ENCODE measurements around the gene FAM156A.
"Not testable (repeated sequence)": the region's sequence is repeated elsewhere in the genome, so short reads cannot be mapped to it uniquely, and the experiment has no call there.

Gene FAM156A

GRCh38 chrX:52958113-52958959 lies at the start of gene FAM156A:
Gene FAM156A (minus strand): TSS chrX:52958518. CDS start chrX:52948588, 9,930 bp downstream.
- DNase-seq (ENCODE audit: low read depth), result not testable (repeated sequence)

GRCh38 chrX:53005327-53005726 lies 47.0 kb upstream of the FAM156A start:
- DNase-seq (ENCODE audit: low read depth), result no peak

GRCh38 chrX:53004811-53005210 lies 46.5 kb upstream of the FAM156A start:
- DNase-seq (ENCODE audit: low read depth), result no peak

- DNase-seq (ENCODE audit: low read depth), result no peak
These were observed 45.7 kb upstream of the FAM156A start for GRCh38 chrX:53004038-53004437.

- no peak for DNase-seq (ENCODE audit: low read depth)
These were observed 44.8 kb upstream of the FAM156A start for GRCh38 chrX:53003111-53003510.

GRCh38 chrX:53001958-53002357 lies 43.6 kb upstream of the FAM156A start:
- no peak for DNase-seq (ENCODE audit: low read depth)

- no peak for DNase-seq (ENCODE audit: low read depth)
These were observed 42.3 kb upstream of the FAM156A start for GRCh38 chrX:53000447-53001135.

- DNase-seq (ENCODE audit: low read depth), result no peak
These were observed 37.6 kb upstream of the FAM156A start for GRCh38 chrX:52995987-52996331.

- peak; percentile 96 for DNase-seq (ENCODE audit: low read depth)
These were observed 37.0 kb upstream of the FAM156A start for GRCh38 chrX:52995135-52995986.

- peak; percentile 22 for DNase-seq (ENCODE audit: low read depth)
These were observed 32.5 kb upstream of the FAM156A start for GRCh38 chrX:52990848-52991247.

GRCh38 chrX:52990011-52990631 lies 31.8 kb upstream of the FAM156A start:
- DNase-seq (ENCODE audit: low read depth), result peak; percentile 66

- peak; percentile 50 for DNase-seq (ENCODE audit: low read depth)
These were observed 30.9 kb upstream of the FAM156A start for GRCh38 chrX:52988985-52989917.

- no peak for DNase-seq (ENCODE audit: low read depth)
These were observed 25.1 kb upstream of the FAM156A start for GRCh38 chrX:52983321-52984000.

GRCh38 chrX:52979993-52980392 lies 21.7 kb upstream of the FAM156A start:
- peak; percentile 2 for DNase-seq (ENCODE audit: low read depth)

- DNase-seq (ENCODE audit: low read depth), result no peak
These were observed 21.2 kb upstream of the FAM156A start for GRCh38 chrX:52979568-52979967.

GRCh38 chrX:52977953-52978352 lies 19.6 kb upstream of the FAM156A start:
- no peak for DNase-seq (ENCODE audit: low read depth)

GRCh38 chrX:52975576-52975975 lies 17.3 kb upstream of the FAM156A start:
- DNase-seq (ENCODE audit: low read depth), result not testable (repeated sequence)

GRCh38 chrX:52974336-52974992 lies 16.1 kb upstream of the FAM156A start:
- DNase-seq (ENCODE audit: low read depth), result not testable (repeated sequence)

- not testable (repeated sequence) for DNase-seq (ENCODE audit: low read depth)
These were observed 9.6 kb upstream of the FAM156A start for GRCh38 chrX:52967922-52968321.

All from ELR (cell line).